ENCODE results near the gene WRAP53.
A peak's percentile ranks its signal among the peaks of the same experiment; 100 is the strongest.

WRAP53 gene

GRCh38 chr17:7711051-7711755 lies 22.9 kb downstream of the WRAP53 start:
- H3K4me3 ChIP-seq (ENCODE audit: low read depth, low read length), result no peak overlapping the region
- TF ChIP-seq, protein P1, sequence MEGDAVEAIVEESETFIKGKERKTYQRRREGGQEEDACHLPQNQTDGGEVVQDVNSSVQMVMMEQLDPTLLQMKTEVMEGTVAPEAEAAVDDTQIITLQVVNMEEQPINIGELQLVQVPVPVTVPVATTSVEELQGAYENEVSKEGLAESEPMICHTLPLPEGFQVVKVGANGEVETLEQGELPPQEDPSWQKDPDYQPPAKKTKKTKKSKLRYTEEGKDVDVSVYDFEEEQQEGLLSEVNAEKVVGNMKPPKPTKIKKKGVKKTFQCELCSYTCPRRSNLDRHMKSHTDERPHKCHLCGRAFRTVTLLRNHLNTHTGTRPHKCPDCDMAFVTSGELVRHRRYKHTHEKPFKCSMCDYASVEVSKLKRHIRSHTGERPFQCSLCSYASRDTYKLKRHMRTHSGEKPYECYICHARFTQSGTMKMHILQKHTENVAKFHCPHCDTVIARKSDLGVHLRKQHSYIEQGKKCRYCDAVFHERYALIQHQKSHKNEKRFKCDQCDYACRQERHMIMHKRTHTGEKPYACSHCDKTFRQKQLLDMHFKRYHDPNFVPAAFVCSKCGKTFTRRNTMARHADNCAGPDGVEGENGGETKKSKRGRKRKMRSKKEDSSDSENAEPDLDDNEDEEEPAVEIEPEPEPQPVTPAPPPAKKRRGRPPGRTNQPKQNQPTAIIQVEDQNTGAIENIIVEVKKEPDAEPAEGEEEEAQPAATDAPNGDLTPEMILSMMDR (IDR thresholded peaks at IDR 0.05; ENCODE audit: borderline replicate concordance, insufficient read depth, low read depth, low read length), result peak; percentile 39; the same call in 1 of the 2 replicates

GRCh38 chr17:7712111-7712771 lies 24.0 kb downstream of the WRAP53 start:
- TF ChIP-seq, protein P1 (IDR thresholded peaks at IDR 0.05; ENCODE audit: borderline replicate concordance, insufficient read depth, low read depth, low read length), result no peak
- no peak overlapping the region for H3K4me3 ChIP-seq (ENCODE audit: low read depth, low read length)

GRCh38 chr17:7713782-7714181 lies 25.5 kb downstream of the WRAP53 start:
- no peak overlapping the region for H3K4me3 ChIP-seq (ENCODE audit: low read depth, low read length)
- TF ChIP-seq, protein P1 (IDR thresholded peaks at IDR 0.05; ENCODE audit: borderline replicate concordance, insufficient read depth, low read depth, low read length), result no peak

GRCh38 chr17:7714721-7715594 lies 26.7 kb downstream of the WRAP53 start:
- TF ChIP-seq, protein P1 (IDR thresholded peaks at IDR 0.05; ENCODE audit: borderline replicate concordance, insufficient read depth, low read depth, low read length), result no peak
- H3K4me3 ChIP-seq (ENCODE audit: low read depth, low read length), result no peak overlapping the region

GRCh38 chr17:7715936-7716886 lies 27.9 kb downstream of the WRAP53 start:
- H3K4me3 ChIP-seq (ENCODE audit: low read depth, low read length), result no peak overlapping the region
- TF ChIP-seq, protein P1 (IDR thresholded peaks at IDR 0.05; ENCODE audit: borderline replicate concordance, insufficient read depth, low read depth, low read length), result no peak
